A549 (cell line): ENCODE data around the gene PARD6G.

Experiments
- CTCF ChIP-seq: fragments of >200 bp; sonication (Bioruptor Twin); formaldehyde crosslinking; IDR thresholded peaks from 3 replicates; pipeline ENCODE4 v1.5.1; 2016
- FOSB ChIP-seq: fragments of 250-450 bp; sonication (Bioruptor Pico); IDR thresholded peaks from 2 replicates; pipeline ENCODE4 v1.5.0; 2020; ENCODE audit warnings: mild to moderate bottlenecking, moderate library complexity

- TF ChIP-seq FOSB: no peak
- no peak for TF ChIP-seq CTCF
Measured at GRCh38 chr18:80229766-80230745, 17.3 kb downstream of the PARD6G start.
